ENCODE measurements around the gene HMMR. TPM values are rescaled to one million over a fixed set of nuclear protein-coding genes. Genes with fewer than 3 reads are reported as not detected.

HMMR gene
- total RNA-seq, 1 experiment from 2014 or later = 57.6 TPM

GRCh38 chr5:163432544-163432943 lies 27.9 kb upstream of the HMMR start:
- no peaks in the 10 kb centered on the region for H3K9me3 ChIP-seq (ENCODE audit: low read depth, low read length, poor library complexity, severe bottlenecking)
- no peaks in the 10 kb centered on the region for H3K27me3 ChIP-seq (replicated peaks; ENCODE audit: insufficient read depth, low read depth, low read length, poor library complexity)
- no peak overlapping the region for H3K27ac ChIP-seq (ENCODE audit: low read depth, low read length, poor library complexity, severe bottlenecking)
- intact Hi-C loops (cut with micrococcal nuclease; ENCODE audit: unreplicated experiment) = no loop called here
- TF ChIP-seq CTCF (conservative IDR thresholded peaks at IDR 0.05; ENCODE audit: low read depth, low read length) = no peak
- no peak for TF ChIP-seq EZH2 (IDR thresholded peaks at IDR 0.05; ENCODE audit: borderline replicate concordance, low read depth, low read length, poor library complexity, severe bottlenecking)
- ChIA-PET CTCF (no interaction called here), POLR2A (ENCODE audit: low non-redundant PET) (no interaction called here)
- no TSS peak for BruUV-seq (replicated peaks)
- H3K36me3 ChIP-seq (ENCODE audit: insufficient read depth, low read length, poor library complexity, severe bottlenecking) = no peaks in the 10 kb centered on the region
- H3K4me1 ChIP-seq (ENCODE audit: insufficient read depth, low read length, poor library complexity, severe bottlenecking) = peaks cover 5% of the 10 kb centered on the region
- no peak for DNase-seq (ENCODE audit: low spot score)
- no peak overlapping the region for H3K4me3 ChIP-seq (ENCODE audit: low read depth, low read length, poor library complexity, severe bottlenecking)

GRCh38 chr5:163433271-163433670 lies 27.2 kb upstream of the HMMR start:
- Histone ChIP-seq H3K27me3 (replicated peaks; ENCODE audit: insufficient read depth, low read depth, low read length, poor library complexity) (no peaks in the 10 kb centered on the region), H3K9me3 (ENCODE audit: low read depth, low read length, poor library complexity, severe bottlenecking) (no peaks in the 10 kb centered on the region), H3K4me1 (ENCODE audit: insufficient read depth, low read length, poor library complexity, severe bottlenecking) (peaks cover 5% of the 10 kb centered on the region), H3K36me3 (ENCODE audit: insufficient read depth, low read length, poor library complexity, severe bottlenecking) (no peaks in the 10 kb centered on the region), H3K4me3 (ENCODE audit: low read depth, low read length, poor library complexity, severe bottlenecking) (no peak overlapping the region), H3K27ac (ENCODE audit: low read depth, low read length, poor library complexity, severe bottlenecking) (no peak overlapping the region)
- intact Hi-C loops (cut with micrococcal nuclease; ENCODE audit: unreplicated experiment) = no loop called here
- TF ChIP-seq CTCF (conservative IDR thresholded peaks at IDR 0.05; ENCODE audit: low read depth, low read length) (no peak), EZH2 (IDR thresholded peaks at IDR 0.05; ENCODE audit: borderline replicate concordance, low read depth, low read length, poor library complexity, severe bottlenecking) (no peak)
- no peak for DNase-seq (ENCODE audit: low spot score)
- ChIA-PET POLR2A (ENCODE audit: low non-redundant PET) (no interaction called here), CTCF (no interaction called here)
- no TSS peak for BruUV-seq (replicated peaks)

GRCh38 chr5:163434401-163434866 lies 26.0 kb upstream of the HMMR start:
- no peak for DNase-seq (ENCODE audit: low spot score)
- POLR2A ChIA-PET (ENCODE audit: low non-redundant PET) = no interaction called here
- H3K9me3 ChIP-seq (ENCODE audit: low read depth, low read length, poor library complexity, severe bottlenecking) = no peaks in the 10 kb centered on the region
- H3K27me3 ChIP-seq (replicated peaks; ENCODE audit: insufficient read depth, low read depth, low read length, poor library complexity) = no peaks in the 10 kb centered on the region
- peaks cover 10% of the 10 kb centered on the region for H3K4me1 ChIP-seq (ENCODE audit: insufficient read depth, low read length, poor library complexity, severe bottlenecking)
- intact Hi-C loops (cut with micrococcal nuclease; ENCODE audit: unreplicated experiment) = no loop called here
- H3K27ac ChIP-seq (ENCODE audit: low read depth, low read length, poor library complexity, severe bottlenecking) = no peak overlapping the region
- H3K4me3 ChIP-seq (ENCODE audit: low read depth, low read length, poor library complexity, severe bottlenecking) = no peak overlapping the region
- TF ChIP-seq CTCF (conservative IDR thresholded peaks at IDR 0.05; ENCODE audit: low read depth, low read length) (no peak), EZH2 (IDR thresholded peaks at IDR 0.05; ENCODE audit: borderline replicate concordance, low read depth, low read length, poor library complexity, severe bottlenecking) (no peak)
- no TSS peak for BruUV-seq (replicated peaks)
- CTCF ChIA-PET = no interaction called here
- peaks cover 3% of the 10 kb centered on the region for H3K36me3 ChIP-seq (ENCODE audit: insufficient read depth, low read length, poor library complexity, severe bottlenecking)
